NCI-H226 (cell line): Measurements from ENCODE around the gene BTNL3.
"Not testable (repeated sequence)": the region's sequence is repeated elsewhere in the genome, so short reads cannot be mapped to it uniquely, and the experiment has no call there.

Experiments used
- DNase-seq: peaks from one replicate; pipeline ENCODE4 v3.0.0-alpha.2; 2015

Gene BTNL3

GRCh38 chr5:180988592-180988991 lies at the start of gene BTNL3:
BTNL3 (plus strand) TSS chr5:180988846; CDS start chr5:180989029, 183 bp downstream.
- no peak for DNase-seq

GRCh38 chr5:180950291-180950949 lies 38.2 kb upstream of the BTNL3 start:
- peak; percentile 77 for DNase-seq

- no peak for DNase-seq
Measured at GRCh38 chr5:180959661-180960060, 29.0 kb upstream of the BTNL3 start.

- peak; percentile 29 for DNase-seq
Measured at GRCh38 chr5:180960209-180960608, 28.4 kb upstream of the BTNL3 start.

GRCh38 chr5:180969406-180969805 lies 19.2 kb upstream of the BTNL3 start:
- no peak for DNase-seq

- no peak for DNase-seq
Measured at GRCh38 chr5:180970336-180970735, 18.3 kb upstream of the BTNL3 start.

GRCh38 chr5:180970875-180971274 lies 17.8 kb upstream of the BTNL3 start:
- no peak for DNase-seq

- DNase-seq: no peak
Measured at GRCh38 chr5:180974612-180975315, 13.9 kb upstream of the BTNL3 start.

- no peak for DNase-seq
Measured at GRCh38 chr5:180975338-180975737, 13.3 kb upstream of the BTNL3 start.

GRCh38 chr5:180976518-180976917 lies 12.1 kb upstream of the BTNL3 start:
- peak; percentile 91 for DNase-seq

GRCh38 chr5:180977852-180978251 lies 10.8 kb upstream of the BTNL3 start:
- DNase-seq: peak; percentile 72

GRCh38 chr5:180982008-180982741 lies 6.5 kb upstream of the BTNL3 start:
- DNase-seq: no peak

- no peak for DNase-seq
Measured at GRCh38 chr5:180988016-180988415, 630 bp upstream of the BTNL3 start.

- no peak for DNase-seq
Measured at GRCh38 chr5:180990086-180990881, 1.6 kb downstream of the BTNL3 start.

- no peak for DNase-seq
Measured at GRCh38 chr5:180990882-180991242, 2.2 kb downstream of the BTNL3 start.

GRCh38 chr5:181001947-181002346 lies 13.3 kb downstream of the BTNL3 start:
- no peak for DNase-seq

- DNase-seq: no peak
Measured at GRCh38 chr5:181005791-181006190, 17.1 kb downstream of the BTNL3 start.

- DNase-seq: no peak
Measured at GRCh38 chr5:181008136-181008535, 19.5 kb downstream of the BTNL3 start.

- DNase-seq: not testable (repeated sequence)
Measured at GRCh38 chr5:181010018-181010417, 21.4 kb downstream of the BTNL3 start.

- not testable (repeated sequence) for DNase-seq
Measured at GRCh38 chr5:181014654-181015053, 26.0 kb downstream of the BTNL3 start.

GRCh38 chr5:181017448-181017847 lies 28.8 kb downstream of the BTNL3 start:
- DNase-seq: not testable (repeated sequence)

GRCh38 chr5:181020688-181021087 lies 32.0 kb downstream of the BTNL3 start:
- DNase-seq: no peak
